HL-60/S4 treated with phorbol 12-myristate 13-acetate at 8.2 ng/mL for 4 days and 3 days (cell line): ENCODE data around the gene STK25.
"Not testable (repeated sequence)": the region's sequence is repeated elsewhere in the genome, so short reads cannot be mapped to it uniquely, and the experiment has no call there.

Experiments
- in situ Hi-C: fragments of 300-500 bp; cut with MboI; formaldehyde crosslinking; loops from 2 replicates; pipeline ENCODE4 v1.15.0; 2022; ENCODE audit warnings: low sequenced_read_pairs

The STK25 gene

GRCh38 chr2:241467777-241468475 is 40.5 kb downstream of the STK25 start:
- in situ Hi-C loops = no loop called here

DNA sequence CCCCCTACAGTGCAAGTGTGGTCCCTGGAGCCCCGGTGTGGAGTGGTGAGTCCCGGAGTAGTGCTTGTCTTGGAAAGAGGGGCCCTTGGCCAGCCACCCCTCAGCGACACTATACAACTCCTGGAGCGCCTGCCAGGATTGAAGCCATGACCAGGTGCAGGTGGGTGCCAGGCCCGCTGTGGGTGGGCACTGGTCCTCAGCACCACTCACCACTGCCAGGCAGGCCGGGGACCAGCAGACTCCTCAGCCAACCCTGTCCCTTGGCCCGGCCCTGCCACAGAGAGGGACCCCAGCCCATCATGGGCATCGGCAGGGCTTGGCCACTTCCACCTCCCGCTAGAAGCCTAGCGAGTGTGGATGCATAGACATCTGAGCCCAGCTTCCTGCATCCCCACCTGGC is 42.2 kb downstream of the STK25 start:
- in situ Hi-C loops = no loop called here

DNA sequence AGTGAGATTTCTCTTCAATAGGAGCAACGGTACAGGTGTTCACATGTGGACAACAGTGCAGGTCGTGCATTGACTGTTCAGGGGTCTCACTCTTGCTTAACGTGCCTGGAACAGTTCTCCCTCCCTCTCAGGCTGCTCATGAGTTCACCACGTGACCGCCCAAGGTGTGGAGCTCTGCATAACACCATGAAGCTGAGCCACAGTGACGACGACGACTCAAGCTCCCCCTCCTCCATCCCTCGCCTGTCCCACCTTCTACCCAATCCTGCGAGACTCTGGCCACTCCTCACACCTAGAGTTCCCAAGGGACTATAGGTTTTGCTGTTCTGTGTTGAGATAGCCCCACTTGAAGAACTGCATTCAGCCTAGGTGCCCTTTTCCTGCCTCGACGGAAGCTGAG is 42.8 kb downstream of the STK25 start:
- in situ Hi-C loops = no loop called here

- in situ Hi-C loops = no loop called here
Observed at GRCh38 chr2:241463276-241464135, 44.9 kb downstream of the STK25 start.

GRCh38 chr2:241461693-241462677 is 46.4 kb downstream of the STK25 start:
- in situ Hi-C loops = no loop called here

DNA sequence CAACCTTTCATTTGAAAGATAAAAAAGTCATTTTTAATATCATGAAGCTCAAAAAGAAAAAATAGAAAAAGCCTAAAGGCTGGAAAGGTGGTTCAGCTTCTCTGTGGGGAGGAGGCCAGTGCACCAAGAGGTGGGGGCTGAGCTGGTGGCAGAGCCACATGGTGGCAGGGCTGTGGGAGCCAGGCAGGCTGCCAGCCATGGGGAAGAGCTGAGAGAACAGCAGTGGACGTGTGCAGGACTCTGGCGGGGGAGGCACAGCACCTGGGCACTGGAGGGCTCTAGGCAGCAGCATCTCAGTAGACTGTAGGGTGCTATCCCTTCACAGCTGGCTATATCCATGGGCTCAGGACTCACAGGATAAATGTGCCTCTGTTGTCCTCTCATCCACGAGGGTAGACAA is 47.8 kb downstream of the STK25 start:
- in situ Hi-C loops = no loop called here

GRCh38 chr2:241459520-241459919 is 48.9 kb downstream of the STK25 start:
- in situ Hi-C loops = no loop called here

GRCh38 chr2:241458687-241459086 is 49.7 kb downstream of the STK25 start:
- in situ Hi-C loops = no loop called here

GRCh38 chr2:241456546-241456945 is 51.8 kb downstream of the STK25 start:
- in situ Hi-C loops = no loop called here

DNA sequence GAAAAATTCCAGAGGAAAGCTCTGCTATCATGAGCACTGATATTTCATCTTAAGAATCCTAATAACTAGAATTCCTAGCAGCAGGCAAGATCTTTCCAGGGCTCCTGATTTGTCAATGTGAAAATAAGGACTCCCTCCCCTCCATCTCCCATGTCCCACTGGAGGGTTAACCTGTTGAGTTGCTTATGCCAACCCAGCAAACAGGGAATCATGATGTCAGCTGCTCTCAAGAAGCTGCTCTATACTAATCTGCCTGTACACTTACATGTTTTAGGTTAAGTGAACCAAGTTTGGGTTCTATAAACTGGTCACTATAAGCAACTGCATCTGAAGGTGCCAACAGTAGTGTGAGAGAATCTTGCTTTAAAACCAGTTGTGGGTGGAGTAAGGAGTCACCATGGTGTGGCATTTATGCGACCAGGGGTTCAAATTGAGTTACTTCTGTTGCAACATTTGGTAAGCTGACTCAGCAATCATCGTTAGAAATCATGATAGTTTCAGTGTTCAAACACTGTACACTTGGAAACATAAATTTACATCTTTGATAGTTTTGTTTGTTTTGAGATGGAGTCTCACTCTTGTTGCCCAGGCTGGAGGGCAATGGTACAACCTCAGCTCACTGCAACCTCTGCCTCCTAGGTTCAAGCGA is 53.4 kb downstream of the STK25 start:
- in situ Hi-C loops = no loop called here

GRCh38 chr2:241453919-241454318 is 54.5 kb downstream of the STK25 start:
- in situ Hi-C loops = not testable (repeated sequence)

DNA sequence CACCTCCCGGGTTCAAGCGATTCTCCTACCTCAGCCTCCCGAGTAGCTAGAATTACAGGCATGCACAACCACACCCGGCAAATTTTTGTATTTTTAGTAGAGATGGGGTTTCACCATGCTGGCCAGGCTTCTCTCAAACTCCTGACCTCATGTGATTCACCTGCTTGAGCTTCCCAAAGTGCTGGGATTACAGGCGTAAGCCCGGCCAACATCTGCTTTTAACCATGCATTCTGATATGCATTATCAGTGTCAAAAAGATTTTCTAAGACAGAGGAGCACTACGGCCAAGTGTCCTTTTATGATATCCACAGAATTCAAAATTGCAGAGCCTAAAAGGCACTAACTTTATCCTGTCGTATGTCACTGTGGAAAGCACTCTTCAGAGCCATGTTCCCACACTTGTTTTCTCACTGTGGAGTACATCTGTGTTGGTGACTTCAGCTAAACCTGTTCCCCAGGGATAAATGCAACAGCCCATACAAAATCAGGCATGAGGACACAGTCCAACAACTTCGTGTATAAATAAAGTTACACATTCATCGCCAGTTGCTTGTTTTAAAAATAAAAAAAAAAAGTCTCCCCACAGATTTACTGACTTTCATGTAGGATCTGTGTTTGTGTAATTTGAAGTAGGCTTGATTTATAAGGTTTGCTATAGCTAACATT is 56.4 kb downstream of the STK25 start:
- in situ Hi-C loops = no loop called here

GRCh38 chr2:241450092-241450491 is 58.3 kb downstream of the STK25 start:
- in situ Hi-C loops = not testable (repeated sequence)

DNA sequence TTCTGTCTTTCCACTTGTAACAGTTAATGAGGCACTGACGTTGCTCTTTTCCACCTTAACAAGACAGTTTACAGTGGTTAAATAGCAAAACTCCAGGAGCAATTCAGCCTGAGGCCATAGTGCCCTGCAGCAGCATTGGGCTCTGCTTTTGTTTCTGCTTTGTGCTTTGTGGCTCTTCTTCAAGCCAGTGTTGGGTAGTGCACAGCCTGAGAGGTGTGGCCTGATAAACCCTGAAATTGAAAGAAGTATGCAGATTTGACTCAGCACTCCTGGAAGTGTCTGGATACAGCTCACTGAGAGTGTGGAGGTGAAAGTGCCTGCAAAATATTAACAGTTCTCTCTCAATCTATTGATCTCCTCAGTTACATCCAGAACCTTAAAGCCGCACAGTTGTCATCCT is 63.0 kb downstream of the STK25 start:
- in situ Hi-C loops = no loop called here

DNA sequence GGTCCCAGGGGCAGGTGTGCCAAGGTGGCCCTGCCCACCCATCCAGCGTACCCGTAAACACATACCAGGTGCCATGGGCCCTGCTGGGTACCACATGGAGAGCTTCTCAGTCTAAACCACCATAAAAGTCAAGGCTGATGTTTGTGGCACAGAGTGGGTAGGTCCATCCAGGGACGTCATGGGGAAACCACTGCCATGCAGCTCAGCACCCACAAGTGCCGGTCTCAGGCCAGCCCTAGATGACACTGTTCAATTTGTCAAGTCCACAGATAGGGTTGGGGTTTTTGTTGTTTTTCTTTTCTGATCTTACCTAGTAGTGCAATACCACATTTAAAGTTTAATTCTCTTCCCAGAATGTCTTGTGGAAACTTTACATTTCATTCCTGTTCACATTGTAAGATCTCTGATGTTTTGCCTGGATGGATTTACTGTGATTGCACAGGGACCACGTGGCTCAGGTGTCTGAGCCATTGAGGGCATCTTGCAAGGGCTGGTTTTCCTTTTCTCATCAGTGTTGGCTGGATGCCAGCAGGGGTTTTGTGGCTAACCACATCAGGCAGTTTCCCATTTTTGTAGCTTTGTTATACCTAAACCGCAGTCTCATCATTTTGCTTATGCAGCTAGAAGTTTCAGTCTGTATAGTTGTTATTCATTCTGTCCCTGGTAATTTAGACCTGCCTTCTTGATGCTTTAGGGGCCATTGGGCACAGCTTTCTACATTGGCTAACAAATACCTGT is 64.7 kb downstream of the STK25 start:
- in situ Hi-C loops = no loop called here
